Left lung (tissue), 10 donors: Measurements from ENCODE around the gene TDP2. TPM values are rescaled to one million over a fixed set of nuclear protein-coding genes. Genes with fewer than 3 reads are reported as not detected.

ENCODE experiments used
- ATAC-seq: fragments of 200-7000 bp; cut with Tn5 transposase; one replicate; pipeline ENCODE4 v1.9.1; 2020; ENCODE audit warnings: moderate library complexity
- DNase-seq, 4 donors: peaks; one replicate each; pipeline ENCODE4 v3.0.0-alpha.2; 2013 to 2020
- H3K27ac ChIP-seq, 2 donors: fragments of 200-600 bp; sonication (generic) in 1 of 2; one replicate each; pipeline versions ENCODE4 v1.5.0 to v1.8.0; 2020 to 2021
- H3K27me3 ChIP-seq, 2 donors: fragments of 200-600 bp; sonication (generic) in 1 of 2; one replicate each; pipeline versions ENCODE4 v1.5.0 to v1.8.0; 2020 to 2021
- H3K36me3 ChIP-seq, 2 donors: fragments of 200-600 bp; sonication (generic) in 1 of 2; one replicate each; pipeline versions ENCODE4 v1.5.0 to v1.8.0; 2020 to 2021
- H3K4me1 ChIP-seq, 2 donors: fragments of 200-600 bp; one replicate each; pipeline ENCODE4 v1.8.0; 2021
- H3K4me3 ChIP-seq, 2 donors: fragments of 200-600 bp; sonication (generic) in 1 of 2; one replicate each; pipeline versions ENCODE4 v1.5.0 to v1.8.0; 2020 to 2021; ENCODE audit warnings: mild to moderate bottlenecking in 1 of 2
- H3K9me3 ChIP-seq, 2 donors: fragments of 200-600 bp; sonication (generic) in 1 of 2; one replicate each; pipeline versions ENCODE4 v1.5.0 to v1.8.0; 2020 to 2021
- intact Hi-C, 2 donors: fragments of 100-400 bp; cut with DNase I; formaldehyde crosslinking; loops; one replicate each; pipeline versions ENCODE4 v1.11.2 to v1.14.2; 2022
- polyA plus RNA-seq, 6 donors: library from polyadenylated mRNA; unstranded; fragments of 120-200 nt; gene quantifications; one replicate each; pipeline ENCODE4 v1.2.1, GENCODE V29; 2013; ENCODE audit not compliant: insufficient read length in 6 of 6
- total RNA-seq, 2 donors: library from RNA; stranded (reverse); fragmentation: NEBNext Ultra II Directional; extraction: Animal tissue kit (Norgen Biotek cat#: 25700); gene quantifications; one replicate each; pipeline ENCODE4 v1.2.1, GENCODE V29; 2021
- TF ChIP-seq, protein P1 (sequence below), 2 donors: fragments of 200-600 bp; sonication (generic) in 1 of 2; IDR thresholded peaks; one replicate each; pipeline versions ENCODE4 v1.5.0 to v1.8.0; 2021; ENCODE audit warnings: antibody characterized with exemption in 2 of 2
- donor health status: DM: no; HTN: yes; CAD: no.
- donor health status: DM: no; HTN: no; CAD: no.

TDP2 gene
- total and polyA plus RNA-seq, 8 donors, result 33.9 to 60.1 (median 47.6) TPM

DNA sequence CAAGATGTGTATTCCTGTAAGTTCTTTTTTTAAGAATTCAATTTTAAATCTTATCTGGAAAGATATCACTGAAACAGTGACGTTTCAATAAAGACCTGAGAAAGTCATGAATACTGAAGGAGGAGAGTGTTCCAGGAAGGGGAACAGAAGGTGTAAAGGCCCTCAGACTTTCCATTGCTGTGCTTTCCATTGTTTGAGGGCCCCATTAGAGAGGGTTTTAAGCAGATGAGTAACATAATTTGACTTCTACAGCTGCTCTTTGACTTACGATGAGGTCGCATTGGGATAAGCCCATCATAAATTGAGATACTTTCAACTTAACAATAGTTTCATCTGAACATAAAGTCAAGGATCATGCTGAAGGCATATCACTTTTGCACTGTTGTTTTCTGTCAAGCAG is 24.9 kb upstream of the TDP2 start:
- intact Hi-C loops, result loop anchor here in 1 of 2 donors (5.0 kb wide), 1 partner anchor 109 kb away; no protein-coding TSS in a partner anchor
- ATAC-seq, result no peak
- no peak overlapping the region for H3K4me3 ChIP-seq

DNA sequence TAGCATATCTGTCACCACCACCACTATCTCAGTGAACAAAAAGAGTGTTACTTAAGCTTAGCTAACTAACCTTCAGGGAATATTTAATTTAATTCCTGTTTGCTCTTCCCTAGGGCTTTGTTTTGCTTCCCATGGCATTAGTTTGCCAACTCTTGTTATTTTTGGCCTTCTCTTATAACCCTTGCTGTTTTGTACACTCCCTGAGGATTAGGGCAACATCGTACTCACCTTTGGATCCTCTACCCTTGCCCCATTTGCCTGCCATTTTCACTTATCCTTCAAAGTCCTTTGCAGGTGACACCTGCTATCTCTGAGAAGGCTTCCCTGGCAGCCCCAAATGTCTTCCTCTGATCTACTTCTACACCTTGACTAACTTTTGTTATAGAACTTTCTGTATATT is 23.9 kb upstream of the TDP2 start:
- Histone ChIP-seq H3K4me1 (peaks cover 0 to 6% of the 10 kb centered on the region in 2 donors), H3K9me3 (no peaks in the 10 kb centered on the region), H3K27me3 (no peaks in the 10 kb centered on the region), H3K36me3 (no peaks in the 10 kb centered on the region), H3K4me3 (no peak overlapping the region), H3K27ac (no peak overlapping the region)
- intact Hi-C loops, result loop anchor here in 1 of 2 donors (5.0 kb wide), 1 partner anchor 108 kb away; no protein-coding TSS in a partner anchor
- DNase-seq (no peak), ATAC-seq (no peak)
- TF ChIP-seq, protein P1, sequence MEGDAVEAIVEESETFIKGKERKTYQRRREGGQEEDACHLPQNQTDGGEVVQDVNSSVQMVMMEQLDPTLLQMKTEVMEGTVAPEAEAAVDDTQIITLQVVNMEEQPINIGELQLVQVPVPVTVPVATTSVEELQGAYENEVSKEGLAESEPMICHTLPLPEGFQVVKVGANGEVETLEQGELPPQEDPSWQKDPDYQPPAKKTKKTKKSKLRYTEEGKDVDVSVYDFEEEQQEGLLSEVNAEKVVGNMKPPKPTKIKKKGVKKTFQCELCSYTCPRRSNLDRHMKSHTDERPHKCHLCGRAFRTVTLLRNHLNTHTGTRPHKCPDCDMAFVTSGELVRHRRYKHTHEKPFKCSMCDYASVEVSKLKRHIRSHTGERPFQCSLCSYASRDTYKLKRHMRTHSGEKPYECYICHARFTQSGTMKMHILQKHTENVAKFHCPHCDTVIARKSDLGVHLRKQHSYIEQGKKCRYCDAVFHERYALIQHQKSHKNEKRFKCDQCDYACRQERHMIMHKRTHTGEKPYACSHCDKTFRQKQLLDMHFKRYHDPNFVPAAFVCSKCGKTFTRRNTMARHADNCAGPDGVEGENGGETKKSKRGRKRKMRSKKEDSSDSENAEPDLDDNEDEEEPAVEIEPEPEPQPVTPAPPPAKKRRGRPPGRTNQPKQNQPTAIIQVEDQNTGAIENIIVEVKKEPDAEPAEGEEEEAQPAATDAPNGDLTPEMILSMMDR (IDR thresholded peaks at IDR 0.05), result no peak

More for the DNA sequence above, 24.9 kb upstream of the TDP2 start:
- H3K9me3 ChIP-seq, result no peaks in the 10 kb centered on the region
- H3K36me3 ChIP-seq, result no peaks in the 10 kb centered on the region
- H3K4me1 ChIP-seq, result peaks cover 0 to 6% of the 10 kb centered on the region in 2 donors
- H3K27ac ChIP-seq, result no peak overlapping the region
- no peak for DNase-seq
- H3K27me3 ChIP-seq, result no peaks in the 10 kb centered on the region
- TF ChIP-seq, protein P1 (IDR thresholded peaks at IDR 0.05), result no peak

GRCh38 chr6:24689964-24690363 is 23.3 kb upstream of the TDP2 start:
- no peak overlapping the region for H3K27ac ChIP-seq
- TF ChIP-seq, protein P1 (IDR thresholded peaks at IDR 0.05), result no peak
- no peaks in the 10 kb centered on the region for H3K27me3 ChIP-seq
- peaks cover 0 to 6% of the 10 kb centered on the region in 2 donors for H3K4me1 ChIP-seq
- intact Hi-C loops, result loop anchor here in 1 of 2 donors (5.0 kb wide), 1 partner anchor 108 kb away; no protein-coding TSS in a partner anchor
- DNase-seq (no peak), ATAC-seq (no peak)
- no peaks in the 10 kb centered on the region for H3K36me3 ChIP-seq
- H3K9me3 ChIP-seq, result no peaks in the 10 kb centered on the region
- no peak overlapping the region for H3K4me3 ChIP-seq

DNA sequence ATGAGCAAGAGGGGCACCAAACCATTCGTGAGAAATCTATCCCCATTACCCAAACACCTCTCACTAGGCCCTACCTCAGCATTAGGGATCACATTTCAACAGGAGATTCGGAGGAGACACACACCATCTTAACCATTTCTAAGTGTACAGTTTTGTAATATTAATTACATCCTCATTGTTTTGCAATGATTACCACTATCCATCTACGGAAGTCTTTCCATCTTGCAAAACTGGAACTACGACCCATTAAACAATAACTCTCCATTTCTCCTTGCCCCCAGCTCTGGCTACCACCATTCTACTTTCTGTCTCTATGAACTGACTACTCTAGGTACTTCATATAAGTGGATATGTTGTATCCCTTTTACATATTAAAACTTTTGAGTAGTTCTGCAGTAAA is 20.2 kb upstream of the TDP2 start:
- no peak overlapping the region for H3K4me3 ChIP-seq
- intact Hi-C loops, result no loop called here
- H3K9me3 ChIP-seq, result no peaks in the 10 kb centered on the region
- TF ChIP-seq, protein P1 (IDR thresholded peaks at IDR 0.05), result no peak
- DNase-seq, result no peak
- ATAC-seq, result no peak
- H3K36me3 ChIP-seq, result no peaks in the 10 kb centered on the region
- H3K4me1 ChIP-seq, result peaks cover 0 to 6% of the 10 kb centered on the region in 2 donors
- H3K27ac ChIP-seq, result no peak overlapping the region
- no peaks in the 10 kb centered on the region for H3K27me3 ChIP-seq

DNA sequence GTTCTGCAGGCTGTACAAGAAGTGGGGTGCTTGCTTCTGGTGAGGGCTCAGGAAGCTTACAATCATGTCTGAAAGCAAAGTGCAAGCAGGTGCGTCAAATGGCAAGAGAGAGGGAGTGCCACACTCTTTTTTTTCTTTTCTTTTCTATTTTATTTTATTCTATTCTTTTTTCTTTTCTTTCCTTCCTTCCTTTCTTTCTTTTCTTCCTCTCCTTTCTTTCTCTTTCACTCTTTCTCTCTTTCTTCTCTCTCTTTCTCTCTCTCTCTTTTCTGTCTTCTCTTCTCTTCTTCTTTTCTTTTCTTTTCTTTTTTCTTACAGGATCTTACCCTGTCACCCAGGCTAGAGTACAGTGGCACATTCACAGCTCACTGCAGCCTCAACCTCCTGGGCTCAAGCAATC is 19.7 kb upstream of the TDP2 start:
- intact Hi-C loops, result no loop called here
- Histone ChIP-seq H3K9me3 (no peaks in the 10 kb centered on the region), H3K27ac (no peak overlapping the region), H3K4me3 (no peak overlapping the region), H3K36me3 (no peaks in the 10 kb centered on the region), H3K27me3 (no peaks in the 10 kb centered on the region), H3K4me1 (peaks cover 0 to 6% of the 10 kb centered on the region in 2 donors)
- DNase-seq (no peak), ATAC-seq (no peak)
- TF ChIP-seq, protein P1 (IDR thresholded peaks at IDR 0.05), result no peak
